ENCODE data around the gene FLT4. TPM values are rescaled to one million over a fixed set of nuclear protein-coding genes. Genes with fewer than 3 reads are reported as not detected.

FLT4 gene
- total RNA-seq, 1 donor from 2014 or later = not detected

DNA sequence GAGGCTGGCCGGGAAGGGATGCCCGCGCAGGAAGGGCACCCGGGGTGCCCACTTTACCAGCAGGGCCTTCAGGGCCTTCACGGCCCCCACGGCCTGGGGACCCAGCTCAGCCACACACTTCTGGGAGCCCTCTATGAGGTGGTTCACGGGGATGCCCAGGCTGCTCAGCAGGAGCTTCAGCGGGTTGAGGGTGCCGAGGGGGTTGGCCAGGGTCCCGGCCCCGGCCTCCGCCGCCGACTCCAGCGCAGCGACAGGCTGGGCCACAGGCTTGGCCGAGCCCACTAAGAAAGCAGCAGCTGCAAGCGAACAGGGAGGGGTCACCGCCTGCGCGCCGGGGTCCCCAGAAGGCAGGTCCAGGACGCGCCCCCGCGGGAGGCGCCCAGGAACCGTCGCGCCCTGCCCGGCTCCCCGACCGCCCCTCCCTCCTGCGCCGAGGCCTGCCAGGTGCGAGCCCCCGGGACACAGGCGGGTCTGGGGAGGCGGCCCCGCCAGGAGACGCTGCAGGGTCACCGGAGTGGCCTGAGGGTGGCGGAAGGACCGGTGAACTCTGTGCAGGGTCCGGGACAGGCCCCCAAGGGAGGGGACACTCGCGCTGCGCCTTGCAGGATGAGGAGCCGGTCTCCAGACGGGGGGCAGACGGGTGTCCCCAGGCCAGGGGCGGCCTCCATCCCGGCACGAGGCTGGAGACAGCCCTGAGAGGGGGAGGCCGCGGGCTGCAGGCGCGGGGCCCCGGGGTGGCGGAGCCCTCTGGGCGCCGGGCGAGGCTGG, 58.7 kb downstream of the FLT4 start:
- POLR2A ChIA-PET = no interaction called here
- no peak for DNase-seq
- CTCF ChIA-PET = no interaction called here

DNA sequence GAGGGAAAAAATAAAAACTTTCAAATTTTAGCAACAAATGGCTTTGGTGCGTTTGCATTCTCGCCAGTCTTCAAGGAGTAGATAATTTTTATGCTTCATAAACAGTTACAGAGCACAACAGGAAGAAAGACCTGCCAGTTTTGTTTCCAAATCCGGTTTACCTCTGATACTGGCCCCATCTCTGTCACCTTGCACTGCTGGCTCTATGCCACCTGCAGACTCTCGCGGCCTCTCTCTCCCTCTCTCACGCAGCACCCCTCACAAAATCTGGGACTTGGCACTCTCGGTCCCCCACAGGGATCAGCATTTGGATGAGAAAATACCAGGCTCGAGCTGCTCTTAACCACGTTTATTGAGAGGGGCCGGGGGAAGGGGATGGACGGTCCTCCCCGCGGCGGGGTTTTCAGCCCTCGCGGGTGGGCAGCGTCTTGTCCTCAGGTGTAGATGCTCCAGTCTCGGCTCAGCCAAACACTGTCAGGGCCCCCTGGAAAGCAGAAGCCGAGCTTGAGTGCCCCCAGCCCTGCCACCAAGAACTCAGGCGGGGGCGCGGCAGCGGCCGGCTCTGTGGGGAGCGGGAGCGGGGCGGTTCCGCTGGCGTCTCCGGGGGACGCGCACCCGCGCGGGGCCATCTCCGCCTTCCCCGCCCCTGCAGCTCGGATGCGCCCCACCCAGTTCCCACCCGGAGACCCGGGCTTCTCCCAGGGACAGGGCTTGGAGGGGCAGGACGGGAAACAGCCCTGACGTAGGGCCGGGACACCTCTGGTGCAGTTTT, 59.4 kb downstream of the FLT4 start:
- Mint-ChIP-seq H3K27me3 (peaks cover 29% of the 10 kb centered on the region), H3K36me3 (ENCODE audit: low read depth) (no peaks in the 10 kb centered on the region), H3K9me3 (no peaks in the 10 kb centered on the region), H3K27ac (no peak overlapping the region), H3K4me1 (no peaks in the 10 kb centered on the region), H3K4me3 (no peak overlapping the region)
- DNase-seq (no peak), ATAC-seq (ENCODE audit: low read depth) (no peak)
- TF ChIP-seq, protein P1, sequence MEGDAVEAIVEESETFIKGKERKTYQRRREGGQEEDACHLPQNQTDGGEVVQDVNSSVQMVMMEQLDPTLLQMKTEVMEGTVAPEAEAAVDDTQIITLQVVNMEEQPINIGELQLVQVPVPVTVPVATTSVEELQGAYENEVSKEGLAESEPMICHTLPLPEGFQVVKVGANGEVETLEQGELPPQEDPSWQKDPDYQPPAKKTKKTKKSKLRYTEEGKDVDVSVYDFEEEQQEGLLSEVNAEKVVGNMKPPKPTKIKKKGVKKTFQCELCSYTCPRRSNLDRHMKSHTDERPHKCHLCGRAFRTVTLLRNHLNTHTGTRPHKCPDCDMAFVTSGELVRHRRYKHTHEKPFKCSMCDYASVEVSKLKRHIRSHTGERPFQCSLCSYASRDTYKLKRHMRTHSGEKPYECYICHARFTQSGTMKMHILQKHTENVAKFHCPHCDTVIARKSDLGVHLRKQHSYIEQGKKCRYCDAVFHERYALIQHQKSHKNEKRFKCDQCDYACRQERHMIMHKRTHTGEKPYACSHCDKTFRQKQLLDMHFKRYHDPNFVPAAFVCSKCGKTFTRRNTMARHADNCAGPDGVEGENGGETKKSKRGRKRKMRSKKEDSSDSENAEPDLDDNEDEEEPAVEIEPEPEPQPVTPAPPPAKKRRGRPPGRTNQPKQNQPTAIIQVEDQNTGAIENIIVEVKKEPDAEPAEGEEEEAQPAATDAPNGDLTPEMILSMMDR (IDR thresholded peaks at IDR 0.05) = no peak
- POLR2A ChIA-PET = no interaction called here
- intact Hi-C loops (cut with micrococcal nuclease) = no loop called here
- CTCF ChIA-PET = no interaction called here

More for the DNA sequence above, 58.7 kb downstream of the FLT4 start:
- Mint-ChIP-seq H3K4me1 (no peaks in the 10 kb centered on the region), H3K27me3 (peaks cover 29% of the 10 kb centered on the region), H3K4me3 (no peak overlapping the region), H3K36me3 (ENCODE audit: low read depth) (no peaks in the 10 kb centered on the region), H3K27ac (no peak overlapping the region), H3K9me3 (no peaks in the 10 kb centered on the region)
- TF ChIP-seq, protein P1 (IDR thresholded peaks at IDR 0.05) = no peak
- no peak for ATAC-seq (ENCODE audit: low read depth)
- intact Hi-C loops (cut with micrococcal nuclease) = no loop called here

DNA sequence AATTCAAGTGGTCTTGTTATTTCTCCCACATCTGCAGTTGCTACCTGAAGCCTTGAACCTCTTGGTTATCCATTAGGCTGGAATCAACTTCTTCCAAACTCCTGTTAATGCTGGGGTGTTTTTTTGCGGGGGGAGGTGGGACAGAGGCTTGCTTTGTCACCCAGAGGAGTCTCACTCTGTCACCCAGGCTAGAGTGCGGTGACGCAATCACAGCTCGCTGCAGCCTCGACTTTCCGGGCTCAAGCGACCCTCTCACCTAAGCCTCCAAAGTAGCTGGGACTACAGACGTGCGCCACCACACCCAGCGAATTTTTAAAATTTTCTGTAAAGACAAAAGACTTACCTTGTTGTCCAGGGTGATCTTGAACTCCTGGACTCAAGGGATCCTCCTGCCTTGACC, 62.5 kb downstream of the FLT4 start:
- no peak for ATAC-seq (ENCODE audit: low read depth)
- ChIA-PET POLR2A (no interaction called here), CTCF (no interaction called here)
- DNase-seq = no peak
- TF ChIP-seq, protein P1 (IDR thresholded peaks at IDR 0.05) = no peak
- H3K4me1 Mint-ChIP-seq = no peaks in the 10 kb centered on the region
- no peak overlapping the region for H3K4me3 Mint-ChIP-seq
- H3K36me3 Mint-ChIP-seq (ENCODE audit: low read depth) = no peaks in the 10 kb centered on the region
- no peak overlapping the region for H3K27ac Mint-ChIP-seq
- H3K27me3 Mint-ChIP-seq = peaks cover 15% of the 10 kb centered on the region
- no peaks in the 10 kb centered on the region for H3K9me3 Mint-ChIP-seq
- intact Hi-C loops (cut with micrococcal nuclease) = no loop called here

DNA sequence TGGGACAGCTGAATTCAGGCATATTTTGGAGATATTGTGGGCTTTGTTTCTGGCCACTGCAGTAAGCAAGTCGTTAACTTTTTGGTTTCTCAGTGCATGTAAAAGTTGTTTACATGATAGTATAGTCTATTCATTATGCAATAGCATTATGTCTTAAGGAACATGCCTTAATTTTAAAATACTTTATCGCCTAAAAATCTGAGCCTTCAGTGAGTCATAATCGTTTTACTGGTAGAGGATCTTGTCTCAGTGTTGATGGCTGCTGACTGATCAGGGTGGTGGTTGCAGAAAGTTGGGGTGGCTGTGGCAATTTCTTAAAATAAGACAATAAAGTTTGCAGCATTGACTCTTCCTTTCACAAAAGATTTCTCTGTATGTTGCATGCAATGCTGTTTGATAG, 63.2 kb downstream of the FLT4 start:
- DNase-seq (no peak), ATAC-seq (ENCODE audit: low read depth) (no peak)
- Mint-ChIP-seq H3K36me3 (ENCODE audit: low read depth) (no peaks in the 10 kb centered on the region), H3K27ac (no peak overlapping the region), H3K27me3 (peaks cover 15% of the 10 kb centered on the region), H3K9me3 (no peaks in the 10 kb centered on the region), H3K4me1 (no peaks in the 10 kb centered on the region), H3K4me3 (no peak overlapping the region)
- intact Hi-C loops (cut with micrococcal nuclease) = no loop called here
- TF ChIP-seq, protein P1 (IDR thresholded peaks at IDR 0.05) = no peak
- ChIA-PET POLR2A (no interaction called here), CTCF (no interaction called here)

DNA sequence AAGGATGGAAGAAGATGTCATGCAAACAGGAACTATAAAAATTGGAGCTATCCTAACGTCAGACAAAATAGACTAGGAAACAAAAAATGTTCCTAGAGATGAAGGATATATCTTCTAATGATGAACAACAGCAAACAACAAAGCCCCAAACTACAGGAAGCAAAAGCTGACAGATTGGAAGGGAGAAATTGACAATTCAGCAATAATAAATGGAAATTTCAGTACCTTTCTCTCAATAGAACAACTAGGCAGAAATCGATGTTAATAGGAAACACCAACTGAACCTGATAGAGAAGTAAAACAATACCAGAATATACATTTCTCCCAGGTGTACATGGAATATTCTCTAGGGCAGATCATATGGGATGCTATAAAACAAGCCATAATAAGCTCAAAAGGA, 65.7 kb downstream of the FLT4 start:
- ChIA-PET POLR2A (no interaction called here), CTCF (no interaction called here)
- Mint-ChIP-seq H3K9me3 (no peaks in the 10 kb centered on the region), H3K27ac (no peak overlapping the region), H3K36me3 (ENCODE audit: low read depth) (no peaks in the 10 kb centered on the region), H3K4me1 (no peaks in the 10 kb centered on the region), H3K4me3 (no peak overlapping the region), H3K27me3 (peaks cover 4% of the 10 kb centered on the region)
- intact Hi-C loops (cut with micrococcal nuclease) = no loop called here
- TF ChIP-seq, protein P1 (IDR thresholded peaks at IDR 0.05) = no peak
- ATAC-seq (ENCODE audit: low read depth) (no peak), DNase-seq (no peak)
